MM.1S (cell line): Measurements from ENCODE around the gene SCAI.
A peak's percentile ranks its signal among the peaks of the same experiment; 100 is the strongest.

Experiments
- DNase-seq: peaks from one replicate; pipeline ENCODE4 v3.0.0-alpha.2; 2015
- H2AFZ ChIP-seq: fragments of 300-600 bp; sonication (generic); 2 replicates; pipeline ENCODE4 v1.6.0; 2016; ENCODE audit warnings: antibody characterized with exemption, low read length
- H3F3A ChIP-seq: fragments of 300-600 bp; sonication (generic); 2 replicates; pipeline ENCODE4 v1.6.1; 2016; ENCODE audit warnings: mild to moderate bottlenecking, antibody characterized with exemption, low read length, moderate library complexity, mixed read lengths; ENCODE audit not compliant: insufficient read depth
- H3K27ac ChIP-seq: fragments of 300-600 bp; sonication (generic); 2 replicates; pipeline ENCODE4 v1.5.1; 2016; ENCODE audit warnings: mild to moderate bottlenecking, low read length
- H3K27me3 ChIP-seq: fragments of 300-600 bp; sonication (generic); replicated peaks from 2 replicates; pipeline ENCODE4 v1.6.0; 2016; ENCODE audit warnings: low read length; ENCODE audit not compliant: insufficient read depth
- H3K36me3 ChIP-seq: fragments of 300-600 bp; sonication (generic); replicated peaks from 2 replicates; pipeline ENCODE4 v1.6.1; 2016; ENCODE audit warnings: mild to moderate bottlenecking, low read length, mixed read lengths; ENCODE audit not compliant: insufficient read depth
- H3K4me1 ChIP-seq: fragments of 300-600 bp; sonication (generic); 2 replicates; pipeline ENCODE4 v1.6.1; 2016; ENCODE audit warnings: low read length, mixed read lengths
- H3K4me2 ChIP-seq: fragments of 300-600 bp; sonication (generic); 2 replicates; pipeline ENCODE4 v1.6.0; 2016; ENCODE audit warnings: low read depth, low read length
- H3K4me3 ChIP-seq: fragments of 300-600 bp; sonication (generic); 2 replicates; pipeline ENCODE4 v1.5.1; 2016; ENCODE audit warnings: low read length, mixed read lengths
- H3K79me2 ChIP-seq: fragments of 300-600 bp; sonication (generic); 2 replicates; pipeline ENCODE4 v1.6.1; 2016; ENCODE audit warnings: mixed run types, low read length, mixed read lengths
- H3K9ac ChIP-seq: fragments of 300-600 bp; sonication (generic); 2 replicates; pipeline ENCODE4 v1.6.1; 2016; ENCODE audit warnings: low read length, mixed read lengths
- H3K9me2 ChIP-seq: fragments of 300-600 bp; sonication (generic); replicated peaks from 2 replicates; pipeline ENCODE4 v1.6.1; 2016; ENCODE audit warnings: mild to moderate bottlenecking, low read length, mixed read lengths; ENCODE audit not compliant: insufficient read depth
- H3K9me3 ChIP-seq: fragments of 300-600 bp; sonication (generic); replicated peaks from 2 replicates; pipeline ENCODE4 v1.6.1; 2016; ENCODE audit warnings: mild to moderate bottlenecking, low read length, mixed read lengths; ENCODE audit not compliant: insufficient read depth
- H4K20me1 ChIP-seq: fragments of 300-600 bp; sonication (generic); 2 replicates; pipeline ENCODE4 v1.6.1; 2016; ENCODE audit warnings: mild to moderate bottlenecking, low read length, moderate library complexity, mixed read lengths; ENCODE audit not compliant: insufficient read depth
- EZH2 ChIP-seq: fragments of 300-600 bp; sonication (generic); optimal IDR thresholded peaks from 2 replicates; pipeline ENCODE3; 2017; ENCODE audit warnings: low read depth, mild to moderate bottlenecking, antibody characterized with exemption, low read length, mixed read lengths
- EZH2phosphoT487 ChIP-seq: fragments of 300-600 bp; sonication (generic); IDR thresholded peaks from 2 replicates; pipeline ENCODE4 v1.6.1; 2018; ENCODE audit warnings: antibody characterized with exemption, low read length
- TF ChIP-seq, protein P1 (sequence below): fragments of 300-600 bp; sonication (generic); IDR thresholded peaks from 2 replicates; pipeline ENCODE4 v1.5.1; 2016; ENCODE audit warnings: antibody characterized with exemption, low read length, mixed read lengths

Gene SCAI

DNA sequence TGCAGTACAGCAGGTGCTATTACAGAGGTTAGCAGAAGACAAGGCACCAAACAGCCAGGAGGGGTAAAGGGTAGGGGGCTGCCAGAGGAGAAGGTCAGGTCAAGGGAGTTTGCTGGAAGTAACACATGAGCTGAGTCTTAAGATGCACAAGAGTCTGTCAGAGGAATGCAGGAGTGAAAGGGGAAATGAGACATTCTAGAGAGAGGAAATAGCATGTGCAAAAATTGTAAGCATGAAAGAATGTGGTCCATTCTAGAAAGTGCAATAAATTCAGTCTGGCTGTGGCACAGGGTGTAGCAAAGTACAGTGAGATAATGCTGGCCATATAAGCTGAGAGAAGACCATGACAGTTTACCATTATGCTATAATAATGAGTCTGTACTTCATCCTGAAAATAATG, 209.0 kb downstream of the SCAI start:
- Histone ChIP-seq H3K4me1 (peaks cover 18% of the 10 kb centered on the region), H3K36me3 (no peaks in the 10 kb centered on the region), H3K27ac (peak overlapping the region; percentile 27; the same call in 1 of the 2 replicates), H3K4me2 (peak overlapping the region; percentile 28; the same call in 1 of the 2 replicates), H3K27me3 (no peaks in the 10 kb centered on the region), H4K20me1 (no peaks in the 10 kb centered on the region), H3K9me3 (no peaks in the 10 kb centered on the region), H3K4me3 (no peak overlapping the region), H2AFZ (no peak overlapping the region), H3K9me2 (no peaks in the 10 kb centered on the region), H3K79me2 (no peaks in the 10 kb centered on the region), H3F3A (peaks cover 5% of the 10 kb centered on the region; the same call in 1 of the 2 replicates), H3K9ac (no peak overlapping the region)
- peak; percentile 24 for DNase-seq
- TF ChIP-seq, protein P1, sequence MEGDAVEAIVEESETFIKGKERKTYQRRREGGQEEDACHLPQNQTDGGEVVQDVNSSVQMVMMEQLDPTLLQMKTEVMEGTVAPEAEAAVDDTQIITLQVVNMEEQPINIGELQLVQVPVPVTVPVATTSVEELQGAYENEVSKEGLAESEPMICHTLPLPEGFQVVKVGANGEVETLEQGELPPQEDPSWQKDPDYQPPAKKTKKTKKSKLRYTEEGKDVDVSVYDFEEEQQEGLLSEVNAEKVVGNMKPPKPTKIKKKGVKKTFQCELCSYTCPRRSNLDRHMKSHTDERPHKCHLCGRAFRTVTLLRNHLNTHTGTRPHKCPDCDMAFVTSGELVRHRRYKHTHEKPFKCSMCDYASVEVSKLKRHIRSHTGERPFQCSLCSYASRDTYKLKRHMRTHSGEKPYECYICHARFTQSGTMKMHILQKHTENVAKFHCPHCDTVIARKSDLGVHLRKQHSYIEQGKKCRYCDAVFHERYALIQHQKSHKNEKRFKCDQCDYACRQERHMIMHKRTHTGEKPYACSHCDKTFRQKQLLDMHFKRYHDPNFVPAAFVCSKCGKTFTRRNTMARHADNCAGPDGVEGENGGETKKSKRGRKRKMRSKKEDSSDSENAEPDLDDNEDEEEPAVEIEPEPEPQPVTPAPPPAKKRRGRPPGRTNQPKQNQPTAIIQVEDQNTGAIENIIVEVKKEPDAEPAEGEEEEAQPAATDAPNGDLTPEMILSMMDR: no peak
- TF ChIP-seq EZH2 (no peak), EZH2phosphoT487 (no peak)

- H3K79me2 ChIP-seq: no peaks in the 10 kb centered on the region
- no peak for TF ChIP-seq EZH2
- no peak for TF ChIP-seq EZH2phosphoT487
- TF ChIP-seq, protein P1: no peak
- peaks cover 5% of the 10 kb centered on the region; the same call in 1 of the 2 replicates for H3K36me3 ChIP-seq
- peaks cover 18% of the 10 kb centered on the region for H3K4me1 ChIP-seq
- H2AFZ ChIP-seq: no peak overlapping the region
- no peaks in the 10 kb centered on the region for H4K20me1 ChIP-seq
- no peaks in the 10 kb centered on the region for H3K27me3 ChIP-seq
- H3K4me2 ChIP-seq: no peak overlapping the region
- no peak for DNase-seq
- no peaks in the 10 kb centered on the region for H3K9me3 ChIP-seq
- peaks cover 5% of the 10 kb centered on the region; the same call in 1 of the 2 replicates for H3F3A ChIP-seq
- H3K4me3 ChIP-seq: no peak overlapping the region
- H3K9me2 ChIP-seq: no peaks in the 10 kb centered on the region
- no peak overlapping the region for H3K27ac ChIP-seq
- no peak overlapping the region for H3K9ac ChIP-seq
These were observed 211.0 kb downstream of the SCAI start for GRCh38 chr9:124932333-124932732.

DNA sequence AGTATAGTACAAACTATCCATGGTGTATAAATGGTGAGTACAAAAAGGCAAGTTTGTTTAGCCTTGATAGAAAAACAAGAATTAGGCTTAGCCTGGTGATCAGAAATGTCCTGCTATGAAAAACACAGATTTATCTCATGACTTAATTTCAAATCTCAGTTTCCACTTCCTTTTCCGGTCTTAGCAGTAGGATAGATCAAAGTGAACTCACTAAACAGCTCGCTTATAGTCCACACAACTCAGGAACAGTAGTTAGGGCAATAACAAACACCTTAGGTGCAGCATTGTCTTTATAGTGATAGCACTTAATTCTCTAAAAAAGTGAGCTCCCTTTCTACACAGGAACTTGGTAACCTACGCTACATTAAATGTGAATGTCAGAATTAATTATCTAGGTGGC, 213.9 kb downstream of the SCAI start:
- Histone ChIP-seq H3F3A (peaks cover under 1% of the 10 kb centered on the region; the same call in 1 of the 2 replicates), H4K20me1 (no peaks in the 10 kb centered on the region), H3K4me3 (no peak overlapping the region), H3K4me2 (no peak overlapping the region), H3K79me2 (no peaks in the 10 kb centered on the region), H3K4me1 (peaks cover 8% of the 10 kb centered on the region), H3K36me3 (peaks cover 5% of the 10 kb centered on the region; the same call in 1 of the 2 replicates), H3K27me3 (no peaks in the 10 kb centered on the region), H3K9ac (no peak overlapping the region), H3K9me2 (no peaks in the 10 kb centered on the region), H2AFZ (no peak overlapping the region), H3K9me3 (no peaks in the 10 kb centered on the region), H3K27ac (no peak overlapping the region)
- TF ChIP-seq EZH2phosphoT487 (no peak), EZH2 (no peak)
- TF ChIP-seq, protein P1: no peak
- DNase-seq: no peak
